ENCODE results near the gene NPSR1. TPM values are rescaled to one million over a fixed set of nuclear protein-coding genes. Genes with fewer than 3 reads are reported as not detected.

NPSR1 gene
- total and polyA plus RNA-seq, 4 donors = 0.11 to 0.59 (median 0.15) TPM; not detected in 1

DNA sequence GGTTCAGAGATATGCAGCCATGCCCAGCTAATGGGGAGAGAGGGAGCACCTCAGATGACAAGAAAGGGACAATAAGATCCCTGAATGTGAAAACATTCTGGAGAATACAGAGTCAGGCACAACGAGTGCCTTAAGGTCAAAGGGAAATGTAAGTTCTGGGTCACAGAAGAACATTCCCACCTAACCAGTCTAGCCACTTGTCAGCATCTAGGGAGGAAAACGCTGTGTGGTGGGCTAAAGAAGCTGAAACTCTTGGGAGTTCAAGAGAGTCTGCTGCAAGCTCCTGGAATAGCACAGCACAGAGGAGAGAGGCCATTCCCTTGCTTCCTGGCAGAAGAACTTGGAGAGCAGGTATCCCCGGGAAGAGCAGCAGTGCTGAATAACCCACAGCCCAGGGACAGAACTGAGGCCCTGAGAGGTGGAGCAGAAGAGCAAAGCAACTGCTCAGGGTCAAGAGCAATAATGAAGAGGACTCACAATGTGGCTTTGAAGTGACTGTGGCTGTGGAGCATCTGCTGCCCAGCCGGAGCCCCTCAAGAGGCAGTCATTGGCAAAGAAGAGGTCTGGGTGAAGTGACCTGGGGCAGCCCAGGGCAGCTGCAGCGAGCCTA, 182.3 kb downstream of the NPSR1 start:
- Histone ChIP-seq H3K27ac (ENCODE audit: low read depth, low read length) (no peak overlapping the region), H3K27me3 (ENCODE audit: control insufficient read depth, insufficient read depth, low read length) (no peaks in the 10 kb centered on the region), H3K4me3 (ENCODE audit: low read depth, low read length) (no peak overlapping the region), H3K36me3 (ENCODE audit: control insufficient read depth, insufficient read depth, low read length) (no peaks in the 10 kb centered on the region), H3K4me1 (ENCODE audit: control insufficient read depth, insufficient read depth, low read length) (no peaks in the 10 kb centered on the region), H3K9me3 (ENCODE audit: control insufficient read depth, insufficient read depth, low read length) (no peaks in the 10 kb centered on the region)
- DNase-seq (ENCODE audit: low read depth in 4 of 6, low spot score in 6 of 6) = no peak
- 79% methylated on average over 4 of the region's 5 CpGs for WGBS (ENCODE audit: insufficient coverage)

DNA sequence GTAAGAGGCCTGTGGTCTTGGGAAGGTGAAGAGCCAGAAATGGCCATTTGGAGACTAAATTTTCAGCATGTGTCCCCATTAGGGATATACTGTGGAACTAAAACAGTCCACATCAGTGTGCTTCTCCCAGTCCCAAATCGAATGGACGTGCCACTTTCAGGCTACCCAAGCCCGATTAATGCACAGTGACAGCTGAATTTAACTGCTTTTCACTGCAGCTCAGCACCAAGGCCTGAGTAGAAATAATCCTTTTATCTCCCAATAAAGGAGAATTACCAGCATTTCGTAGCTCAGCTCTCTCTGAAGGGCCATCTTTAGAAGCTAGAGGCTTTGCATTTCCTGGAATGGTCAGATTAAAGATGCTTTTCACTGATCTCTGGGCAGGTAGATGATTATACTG, 183.3 kb downstream of the NPSR1 start:
- H3K9me3 ChIP-seq (ENCODE audit: control insufficient read depth, insufficient read depth, low read length) = no peaks in the 10 kb centered on the region
- H3K27ac ChIP-seq (ENCODE audit: low read depth, low read length) = no peak overlapping the region
- H3K36me3 ChIP-seq (ENCODE audit: control insufficient read depth, insufficient read depth, low read length) = no peaks in the 10 kb centered on the region
- peak in 2 of 6 donors; percentile 11 to 22 for DNase-seq (ENCODE audit: low read depth in 4 of 6, low spot score in 6 of 6)
- H3K27me3 ChIP-seq (ENCODE audit: control insufficient read depth, insufficient read depth, low read length) = no peaks in the 10 kb centered on the region
- 49% methylated on average over 3 of the region's 4 CpGs for WGBS (ENCODE audit: insufficient coverage)
- no peaks in the 10 kb centered on the region for H3K4me1 ChIP-seq (ENCODE audit: control insufficient read depth, insufficient read depth, low read length)
- H3K4me3 ChIP-seq (ENCODE audit: low read depth, low read length) = no peak overlapping the region

DNA sequence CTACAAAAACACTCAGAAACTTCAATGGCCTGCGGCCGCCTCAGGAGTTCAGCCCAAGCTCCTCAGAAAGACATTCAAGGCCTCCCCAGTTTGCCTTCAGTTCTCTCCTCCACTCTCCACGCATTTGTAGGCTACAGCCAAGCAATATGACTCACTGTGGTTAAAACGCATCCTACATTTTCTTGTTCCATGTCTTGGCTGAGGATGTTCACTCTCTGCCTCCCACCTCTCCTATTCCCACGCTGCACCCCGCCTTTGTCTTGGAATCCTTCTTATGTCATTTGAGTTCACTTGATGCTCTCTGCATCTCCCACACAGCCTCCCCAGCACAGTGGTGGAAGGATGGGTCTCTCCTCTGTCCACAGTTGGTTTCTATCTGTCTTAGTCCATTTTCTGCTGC, 184.8 kb downstream of the NPSR1 start:
- Histone ChIP-seq H3K36me3 (ENCODE audit: control insufficient read depth, insufficient read depth, low read length) (no peaks in the 10 kb centered on the region), H3K27me3 (ENCODE audit: control insufficient read depth, insufficient read depth, low read length) (no peaks in the 10 kb centered on the region), H3K4me3 (ENCODE audit: low read depth, low read length) (no peak overlapping the region), H3K9me3 (ENCODE audit: control insufficient read depth, insufficient read depth, low read length) (no peaks in the 10 kb centered on the region), H3K27ac (ENCODE audit: low read depth, low read length) (no peak overlapping the region), H3K4me1 (ENCODE audit: control insufficient read depth, insufficient read depth, low read length) (no peaks in the 10 kb centered on the region)
- no peak for DNase-seq (ENCODE audit: low read depth in 4 of 6, low spot score in 6 of 6)
- WGBS (ENCODE audit: insufficient coverage) = 100% methylated on average over 6 of the region's 6 CpGs

DNA sequence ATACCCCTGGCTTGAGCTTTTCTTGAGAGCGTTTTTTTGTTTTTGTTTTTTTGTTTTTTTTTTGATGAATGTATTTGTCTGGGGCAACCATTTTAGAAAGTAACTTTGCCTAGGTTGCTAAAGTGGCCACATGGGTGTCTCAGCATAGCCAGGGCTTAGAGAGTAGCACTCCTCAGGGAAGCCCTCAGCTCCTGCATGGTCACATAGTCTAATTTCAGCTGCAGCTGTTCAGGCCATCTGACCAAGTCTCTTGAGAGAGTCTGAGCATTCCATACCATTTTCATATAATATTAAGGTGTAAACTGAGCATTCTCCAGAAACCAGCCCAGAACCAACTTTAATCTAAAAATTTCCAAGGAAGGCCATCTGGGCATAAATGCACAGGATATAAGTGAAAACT, 186.4 kb downstream of the NPSR1 start:
- no peaks in the 10 kb centered on the region for H3K36me3 ChIP-seq (ENCODE audit: control insufficient read depth, insufficient read depth, low read length)
- H3K4me1 ChIP-seq (ENCODE audit: control insufficient read depth, insufficient read depth, low read length) = no peaks in the 10 kb centered on the region
- H3K27ac ChIP-seq (ENCODE audit: low read depth, low read length) = no peak overlapping the region
- no peaks in the 10 kb centered on the region for H3K27me3 ChIP-seq (ENCODE audit: control insufficient read depth, insufficient read depth, low read length)
- H3K9me3 ChIP-seq (ENCODE audit: control insufficient read depth, insufficient read depth, low read length) = no peaks in the 10 kb centered on the region
- H3K4me3 ChIP-seq (ENCODE audit: low read depth, low read length) = no peak overlapping the region
- WGBS (ENCODE audit: insufficient coverage) = 100% methylated on average over 1 of the region's 1 CpG
- DNase-seq (ENCODE audit: low read depth in 4 of 6, low spot score in 6 of 6) = no peak

DNA sequence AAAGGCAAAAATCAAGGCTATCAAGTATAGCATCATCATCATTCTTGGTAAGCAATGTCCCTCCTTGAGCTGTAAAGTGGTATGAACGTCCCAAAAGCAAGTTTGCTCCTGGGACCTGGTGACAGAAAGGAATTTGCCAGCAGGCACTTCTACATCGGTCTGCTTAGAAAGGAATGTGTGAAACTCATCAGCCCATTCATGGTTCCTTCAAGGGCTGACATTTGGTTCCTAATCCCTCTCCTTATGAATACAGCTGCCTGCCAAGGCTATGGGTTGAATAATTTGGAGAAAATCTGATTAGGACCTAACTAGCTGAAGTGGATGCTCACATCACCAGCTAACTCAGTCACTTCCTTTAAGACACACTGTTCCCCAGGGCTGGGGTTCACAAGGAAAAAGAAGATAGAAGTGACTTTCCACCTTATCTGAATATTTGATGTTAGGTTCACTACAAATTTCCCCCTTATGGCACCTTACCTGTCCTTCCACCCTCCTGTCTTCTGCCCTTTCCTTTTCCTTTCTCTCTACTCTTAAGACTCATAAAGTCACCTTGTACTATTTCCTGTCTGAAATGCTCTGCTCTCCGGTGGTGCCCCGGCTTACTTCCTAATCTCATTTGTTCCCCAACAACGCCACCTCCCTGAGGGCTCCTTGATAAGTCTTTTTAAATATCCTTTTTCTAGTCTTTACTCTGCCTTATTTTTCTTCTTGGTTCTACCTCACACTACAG, 187.1 kb downstream of the NPSR1 start:
- no peaks in the 10 kb centered on the region for H3K4me1 ChIP-seq (ENCODE audit: control insufficient read depth, insufficient read depth, low read length)
- H3K27ac ChIP-seq (ENCODE audit: low read depth, low read length) = no peak overlapping the region
- 83% methylated on average over 3 of the region's 5 CpGs for WGBS (ENCODE audit: insufficient coverage)
- H3K4me3 ChIP-seq (ENCODE audit: low read depth, low read length) = no peak overlapping the region
- H3K27me3 ChIP-seq (ENCODE audit: control insufficient read depth, insufficient read depth, low read length) = no peaks in the 10 kb centered on the region
- no peak for DNase-seq (ENCODE audit: low read depth in 4 of 6, low spot score in 6 of 6)
- no peaks in the 10 kb centered on the region for H3K36me3 ChIP-seq (ENCODE audit: control insufficient read depth, insufficient read depth, low read length)
- no peaks in the 10 kb centered on the region for H3K9me3 ChIP-seq (ENCODE audit: control insufficient read depth, insufficient read depth, low read length)

DNA sequence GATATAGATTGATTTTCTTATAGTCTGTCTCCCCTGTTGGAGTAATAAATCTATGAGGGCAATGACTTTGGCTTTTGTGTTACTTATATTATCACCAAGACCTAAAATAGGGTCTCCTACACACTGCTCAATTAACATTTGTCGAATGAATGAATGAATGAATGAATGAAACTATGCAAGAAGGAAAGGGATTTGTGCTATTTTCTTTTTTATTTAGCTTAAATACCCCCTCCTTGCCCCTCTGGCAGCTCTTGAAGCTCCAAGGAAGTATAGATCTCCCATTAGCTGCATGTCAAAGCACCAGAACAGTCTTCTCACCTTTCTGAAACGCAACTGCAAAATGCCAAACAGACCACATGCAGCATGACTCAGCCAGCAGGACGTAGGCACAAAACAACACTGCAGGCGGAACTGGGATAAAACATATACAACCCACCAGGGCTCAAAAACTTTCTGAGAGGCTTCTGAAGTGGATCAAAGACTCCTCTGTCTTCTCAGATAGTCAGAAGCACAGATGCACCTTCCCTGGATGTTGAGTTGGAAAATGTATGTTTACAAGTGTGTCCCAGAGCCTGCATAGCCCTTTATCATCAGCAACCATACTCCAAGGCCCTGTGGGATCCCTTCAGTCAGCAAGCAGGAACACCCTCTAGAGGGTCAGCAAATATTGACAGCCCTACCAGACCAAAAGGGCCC, 187.8 kb downstream of the NPSR1 start:
- no peak for DNase-seq (ENCODE audit: low read depth in 4 of 6, low spot score in 6 of 6)
- Histone ChIP-seq H3K4me1 (ENCODE audit: control insufficient read depth, insufficient read depth, low read length) (no peaks in the 10 kb centered on the region), H3K9me3 (ENCODE audit: control insufficient read depth, insufficient read depth, low read length) (no peaks in the 10 kb centered on the region), H3K27ac (ENCODE audit: low read depth, low read length) (no peak overlapping the region), H3K4me3 (ENCODE audit: low read depth, low read length) (no peak overlapping the region), H3K36me3 (ENCODE audit: control insufficient read depth, insufficient read depth, low read length) (no peaks in the 10 kb centered on the region), H3K27me3 (ENCODE audit: control insufficient read depth, insufficient read depth, low read length) (no peaks in the 10 kb centered on the region)
- 78% methylated on average over 2 of the region's 4 CpGs for WGBS (ENCODE audit: insufficient coverage)

DNA sequence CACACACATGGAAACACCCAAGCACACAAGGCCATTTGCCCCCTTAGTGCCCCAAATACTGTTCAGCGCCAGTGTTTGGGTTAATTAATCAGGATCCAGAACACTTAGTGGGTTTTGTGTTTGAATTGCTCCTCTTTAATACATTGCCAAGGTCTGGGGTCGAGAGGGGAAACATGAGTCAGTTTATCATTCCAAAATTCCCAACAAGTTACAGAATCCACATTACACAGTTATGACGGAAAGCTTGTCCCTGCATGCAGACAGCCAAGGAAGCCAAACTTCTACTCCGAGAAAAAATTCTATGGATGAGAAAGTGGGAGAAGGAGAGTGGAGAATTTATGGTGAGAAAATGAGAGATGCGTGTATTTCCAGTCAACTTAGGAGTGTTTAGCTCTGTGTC, 189.0 kb downstream of the NPSR1 start:
- no peaks in the 10 kb centered on the region for H3K4me1 ChIP-seq (ENCODE audit: control insufficient read depth, insufficient read depth, low read length)
- no peak overlapping the region for H3K27ac ChIP-seq (ENCODE audit: low read depth, low read length)
- 94% methylated on average over 2 of the region's 5 CpGs for WGBS (ENCODE audit: insufficient coverage)

DNA sequence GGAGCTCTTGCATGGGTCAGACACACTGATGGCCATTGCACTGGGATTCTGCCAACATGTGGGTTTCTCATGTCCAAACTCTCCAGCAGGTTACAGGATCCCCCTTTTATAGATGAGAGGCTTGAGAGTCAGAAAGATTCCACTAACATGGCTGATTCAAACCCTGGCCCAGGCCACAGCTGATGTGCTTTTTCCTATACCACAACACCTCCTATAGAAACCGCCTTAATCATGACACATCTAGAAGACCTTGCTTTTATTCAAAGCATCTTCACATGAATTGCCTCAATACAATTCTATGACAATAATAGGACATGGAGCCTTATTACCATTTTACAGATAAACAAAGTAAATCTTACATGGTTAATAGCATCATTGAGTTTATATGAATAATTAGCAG, 190.7 kb downstream of the NPSR1 start:
- no peaks in the 10 kb centered on the region for H3K9me3 ChIP-seq (ENCODE audit: control insufficient read depth, insufficient read depth, low read length)
- 100% methylated on average over 1 of the region's 1 CpG for WGBS (ENCODE audit: insufficient coverage)
- no peaks in the 10 kb centered on the region for H3K4me1 ChIP-seq (ENCODE audit: control insufficient read depth, insufficient read depth, low read length)
- H3K27ac ChIP-seq (ENCODE audit: low read depth, low read length) = no peak overlapping the region
- no peaks in the 10 kb centered on the region for H3K36me3 ChIP-seq (ENCODE audit: control insufficient read depth, insufficient read depth, low read length)
- H3K27me3 ChIP-seq (ENCODE audit: control insufficient read depth, insufficient read depth, low read length) = no peaks in the 10 kb centered on the region
- H3K4me3 ChIP-seq (ENCODE audit: low read depth, low read length) = no peak overlapping the region
- DNase-seq (ENCODE audit: low read depth in 4 of 6, low spot score in 6 of 6) = no peak

More for the DNA sequence above, 189.0 kb downstream of the NPSR1 start:
- no peaks in the 10 kb centered on the region for H3K27me3 ChIP-seq (ENCODE audit: control insufficient read depth, insufficient read depth, low read length)
- H3K36me3 ChIP-seq (ENCODE audit: control insufficient read depth, insufficient read depth, low read length) = no peaks in the 10 kb centered on the region
- H3K9me3 ChIP-seq (ENCODE audit: control insufficient read depth, insufficient read depth, low read length) = no peaks in the 10 kb centered on the region
- H3K4me3 ChIP-seq (ENCODE audit: low read depth, low read length) = no peak overlapping the region
- DNase-seq (ENCODE audit: low read depth in 4 of 6, low spot score in 6 of 6) = no peak

DNA sequence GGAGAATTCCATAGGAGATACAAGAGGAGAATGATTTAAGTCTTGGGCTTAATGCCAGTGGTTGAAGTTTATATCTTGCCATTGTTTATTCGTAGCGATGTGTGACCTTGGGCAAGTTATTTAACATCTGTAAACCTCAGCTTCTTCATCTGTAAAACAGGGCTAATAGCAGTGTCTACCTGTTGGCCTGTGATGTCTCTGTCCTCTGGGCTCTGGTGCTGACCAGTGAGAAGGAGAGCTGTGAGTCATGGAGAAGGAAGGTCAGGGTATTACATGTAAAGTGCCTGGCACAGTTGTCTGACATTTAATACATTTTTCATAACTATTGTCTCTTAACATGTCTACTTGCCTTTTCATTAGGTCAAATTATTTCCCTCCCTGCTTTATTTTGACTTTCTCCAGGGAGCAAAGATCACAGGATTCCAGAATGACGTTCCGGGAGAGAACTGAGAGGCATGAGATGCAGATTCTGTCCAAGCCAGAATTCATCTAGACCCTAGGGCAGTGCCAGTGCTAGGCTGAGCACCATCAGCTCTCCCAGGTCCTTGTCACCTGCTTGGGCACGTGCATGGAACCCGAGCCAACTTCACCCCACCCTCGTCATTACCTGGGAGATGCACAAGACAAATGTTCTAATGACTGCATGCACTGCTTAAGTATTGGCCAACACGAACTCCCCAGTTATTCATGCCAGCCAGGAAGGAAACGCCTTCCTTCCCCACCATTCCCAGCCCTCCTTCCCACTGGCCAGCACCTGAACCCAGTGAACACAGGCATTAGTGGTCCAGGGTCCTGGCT, 191.3 kb downstream of the NPSR1 start:
- H3K27ac ChIP-seq (ENCODE audit: low read depth, low read length) = no peak overlapping the region
- H3K36me3 ChIP-seq (ENCODE audit: control insufficient read depth, insufficient read depth, low read length) = no peaks in the 10 kb centered on the region
- no peaks in the 10 kb centered on the region for H3K9me3 ChIP-seq (ENCODE audit: control insufficient read depth, insufficient read depth, low read length)
- DNase-seq (ENCODE audit: low read depth in 4 of 6, low spot score in 6 of 6) = no peak
- 78% methylated on average over 6 of the region's 9 CpGs for WGBS (ENCODE audit: insufficient coverage)
- no peaks in the 10 kb centered on the region for H3K4me1 ChIP-seq (ENCODE audit: control insufficient read depth, insufficient read depth, low read length)
- no peaks in the 10 kb centered on the region for H3K27me3 ChIP-seq (ENCODE audit: control insufficient read depth, insufficient read depth, low read length)
- no peak overlapping the region for H3K4me3 ChIP-seq (ENCODE audit: low read depth, low read length)

Data from spinal cord (tissue), 10 donors.